GM12878 (cell line): Measurements from ENCODE around the gene LRRC45. TPM values are rescaled to one million over a fixed set of nuclear protein-coding genes. Genes with fewer than 3 reads are reported as not detected.

Experiments
- ATAC-seq: fragments of 200-7000 bp; cut with Tn5 transposase; 3 replicates; pipeline ENCODE4 v1.9.1; 2020; ENCODE audit warnings: mild to moderate bottlenecking, moderate library complexity
- BruUV-seq: library from RNA; stranded (reverse); fragments of 400-500 nt; replicated peaks from 2 replicates; lab custom pipeline; 2021; lab: Mats Ljungman, UMichigan
- CTCF ChIA-PET: fragments of 300-600 bp; sonication (Branson Sonifier 250); formaldehyde crosslinking; extraction: SDS; loops from one replicate; lab custom pipeline; 2021; ENCODE audit warnings: inconsistent platforms; lab: Yijun Ruan, JAX
- POLR2A ChIA-PET: fragments of 350-600 bp; formaldehyde crosslinking; extraction: SDS; loops from one replicate; lab custom pipeline; 2021; ENCODE audit warnings: inconsistent platforms; lab: Charles Lee
- RAD21 ChIA-PET: fragments of 300-600 bp; sonication (Branson Sonifier 250); formaldehyde crosslinking; loops from one replicate; lab custom pipeline; 2023; ENCODE audit warnings: antibody characterized with exemption; ENCODE audit not compliant: unreplicated experiment; lab: Charles Lee
- SMC1A ChIA-PET: fragments of 300-600 bp; sonication (Branson Sonifier 250); formaldehyde crosslinking; loops from one replicate; lab custom pipeline; 2023; ENCODE audit not compliant: unreplicated experiment, uncharacterized antibody; lab: Charles Lee
- DNase-seq: peaks from one replicate; pipeline ENCODE4 v3.0.0-alpha.2; 2011; ENCODE audit warnings: low read depth, low spot score
- FAIRE-seq: peaks from 3 replicates; lab custom pipeline; 2011; peaks lifted over from hg19 to GRCh38; lab: Jason Lieb, UNC
- H2AFZ ChIP-seq: 2 replicates; pipeline ENCODE4 v1.6.0; 2011; ENCODE audit warnings: low read depth, low read length, control low read depth; ENCODE audit not compliant: control insufficient read depth
- H3K27ac ChIP-seq: 2 replicates; pipeline ENCODE4 v1.5.1; 2011; ENCODE audit warnings: control low read depth; ENCODE audit not compliant: control insufficient read depth, insufficient read depth
- H3K27me3 ChIP-seq, 2 experiments: replicated peaks in 1 of 2; 2 replicates each; pipeline versions ENCODE4 v1.6.0 to v1.6.1; 2011; ENCODE audit warnings: low read length in 1 of 2; ENCODE audit not compliant: control insufficient read depth in 2 of 2, insufficient read depth in 2 of 2
- H3K36me3 ChIP-seq, 2 experiments: 2 replicates each; pipeline ENCODE4 v1.5.1; 2011; ENCODE audit warnings: low read length in 1 of 2; ENCODE audit not compliant: control insufficient read depth in 2 of 2, insufficient read depth in 2 of 2
- H3K4me1 ChIP-seq: 2 replicates; pipeline ENCODE4 v1.6.1; 2011; ENCODE audit warnings: mild to moderate bottlenecking, low read length, moderate library complexity, mixed read lengths; ENCODE audit not compliant: control insufficient read depth, insufficient read depth
- H3K4me2 ChIP-seq: 2 replicates; pipeline ENCODE4 v1.6.0; 2011; ENCODE audit warnings: control low read depth; ENCODE audit not compliant: control insufficient read depth, insufficient read depth
- H3K4me3 ChIP-seq: fragments of 200-600 bp; sonication (generic); 2 replicates; pipeline ENCODE4 v1.5.1; 2016
- H3K79me2 ChIP-seq: 2 replicates; pipeline ENCODE4 v1.6.0; 2011; ENCODE audit warnings: low read length; ENCODE audit not compliant: control insufficient read depth, insufficient read depth
- H3K9ac ChIP-seq: 2 replicates; pipeline ENCODE4 v1.8.0; 2011; ENCODE audit warnings: low read length, control low read depth, mixed read lengths; ENCODE audit not compliant: control insufficient read depth, insufficient read depth
- H3K9me3 ChIP-seq: replicated peaks from 3 replicates; pipeline ENCODE4 v1.5.1; 2011; ENCODE audit warnings: mild to moderate bottlenecking, low read length; ENCODE audit not compliant: control insufficient read depth, insufficient read depth
- H4K20me1 ChIP-seq: 2 replicates; pipeline ENCODE4 v1.6.0; 2011; ENCODE audit not compliant: control insufficient read depth, insufficient read depth
- BCL3 ChIP-seq: IDR thresholded peaks from 2 replicates; pipeline ENCODE4 v1.6.1; 2011; ENCODE audit warnings: borderline replicate concordance, low read depth, mild to moderate bottlenecking, moderate library complexity, low read length; ENCODE audit not compliant: insufficient read depth, poor library complexity, severe bottlenecking
- BRCA1 ChIP-seq: IDR thresholded peaks from 2 replicates; pipeline ENCODE4 v1.6.1; 2011; ENCODE audit warnings: low read depth, low read length, improper control_type of control experiment
- CREM ChIP-seq: IDR thresholded peaks from 2 replicates; pipeline ENCODE4 v1.6.1; 2014; ENCODE audit warnings: antibody characterized with exemption, low read depth
- EGR1 ChIP-seq, 2 experiments: IDR thresholded peaks; 1 replicate in 1 of 2; 2 replicates in 1 of 2; pipeline ENCODE4 v1.6.1; 2011 to 2012; ENCODE audit warnings: low read depth in 2 of 2, low read length in 2 of 2, borderline replicate concordance in 1 of 2, mild to moderate bottlenecking in 1 of 2, moderate library complexity in 1 of 2
- IRF4 ChIP-seq: IDR thresholded peaks from 2 replicates; pipeline ENCODE4 v1.6.1; 2011; ENCODE audit warnings: low read depth, low read length
- PAX8 ChIP-seq: fragments of 450-650 bp; IDR thresholded peaks from 2 replicates; pipeline ENCODE4 v1.6.1; 2017; ENCODE audit warnings: mild to moderate bottlenecking, moderate library complexity
- PBX3 ChIP-seq: IDR thresholded peaks from 2 replicates; pipeline ENCODE4 v1.6.1; 2011; ENCODE audit warnings: mild to moderate bottlenecking, low read depth, low read length, moderate library complexity; ENCODE audit not compliant: insufficient replicate concordance
- POLR2A ChIP-seq: IDR thresholded peaks from 2 replicates; pipeline ENCODE4 v1.6.1; 2011; ENCODE audit warnings: low read depth, mild to moderate bottlenecking, low read length
- RAD21 ChIP-seq: IDR thresholded peaks from 2 replicates; pipeline ENCODE4 v1.6.1; 2011; ENCODE audit warnings: mild to moderate bottlenecking, low read depth, low read length, moderate library complexity; ENCODE audit not compliant: insufficient read depth
- RCOR1 ChIP-seq: conservative IDR thresholded peaks from 2 replicates; pipeline ENCODE4 v1.6.1; 2012; ENCODE audit warnings: low read depth, low read length, improper control_type of control experiment
- TBL1XR1 ChIP-seq: IDR thresholded peaks from 2 replicates; pipeline ENCODE4 v1.6.1; 2012; ENCODE audit warnings: low read depth, low read length, improper control_type of control experiment
- TCF3 ChIP-seq: IDR thresholded peaks from 2 replicates; pipeline ENCODE4 v1.6.1; 2012; ENCODE audit warnings: low read depth, mild to moderate bottlenecking, low read length, borderline replicate concordance; ENCODE audit not compliant: insufficient read depth
- ZNF622 ChIP-seq: fragments of 450-650 bp; IDR thresholded peaks from 2 replicates; pipeline ENCODE4 v1.6.1; 2017; ENCODE audit warnings: mild to moderate bottlenecking, inconsistent platforms
- WGBS: methylation state at CpG from one replicate; pipeline ENCODE4 v1.1.6; 2016; ENCODE audit warnings: low lambda C conversion rate; ENCODE audit not compliant: insufficient replicate concordance, insufficient coverage; ENCODE audit errors: missing lambda C conversion rate; 5-methylcytosine and 5-hydroxymethylcytosine counted together
- in situ Hi-C: fragments of 300-500 bp; cut with MboI; formaldehyde crosslinking; loops from 9 replicates; pipeline ENCODE4 v1.14.3; 2018; ENCODE audit warnings: mixed read lengths
- intact Hi-C: fragments of 100-400 bp; cut with micrococcal nuclease; formaldehyde crosslinking; loops from one replicate; pipeline ENCODE4 v1.14.2; 2022; ENCODE audit not compliant: unreplicated experiment
- polyA plus RNA-seq, 11 experiments: library from polyadenylated mRNA; depleted of rRNA in 4 of 11; unstranded in 6 of 11; stranded (reverse) in 5 of 11; fragments of >200 nt; fragmentation: Nextera tagmentation in 4 of 11; fragmentation: Illumina TruSeq in 1 of 11; extraction: Ambion mirVana in 4 of 11; extraction: Trizol in 1 of 11; gene quantifications; 1 replicate in 1 of 11; 2 replicates in 10 of 11; pipeline versions ENCODE4 v1.2.1 to v1.2.3, GENCODE V29; 2011 to 2016; ENCODE audit warnings: inconsistent platforms in 2 of 11, missing spikeins in 2 of 11, low read depth in 1 of 11
- total RNA-seq, 4 experiments: library from RNA; depleted of rRNA in 3 of 4; stranded (reverse); fragments of >200 nt in 3 of 4; fragmentation: Illumina TruSeq in 1 of 4; extraction: Trizol in 1 of 4; gene quantifications; 2 replicates each; pipeline versions ENCODE4 v1.2.1 to v1.2.3, GENCODE V29; 2013 to 2021

The LRRC45 gene
- total and polyA plus RNA-seq, 10 of the 15 experiments (the other 5 are each of a cell fraction or from before 2014, with no cell fraction given): 0.03 to 27.7 (median 10.4) TPM

GRCh38 chr17:81983639-81984373 is 39.3 kb upstream of the LRRC45 start:
- Histone ChIP-seq H3K27me3 (no peaks in the 10 kb centered on the region), H3K4me1 (peaks cover 3% of the 10 kb centered on the region), H3K4me3 (no peak overlapping the region), H3K27ac (no peak overlapping the region), H3K9me3 (no peaks in the 10 kb centered on the region), H3K4me2 (no peak overlapping the region), H3K79me2 (no peaks in the 10 kb centered on the region), H3K9ac (no peak overlapping the region), H3K36me3 (peaks cover 3 to 10% of the 10 kb centered on the region in 2 experiments; a peak in 3 of 4 replicates), H2AFZ (no peak overlapping the region), H4K20me1 (no peaks in the 10 kb centered on the region)
- ChIA-PET RAD21 (no interaction called here), POLR2A (no interaction called here), SMC1A (interaction anchor here (0.6 to 0.7 kb wide), 2 partner anchors 128 to 152 kb away, joined by 3 read pairs; no protein-coding TSS in a partner anchor), CTCF (no interaction called here)
- BruUV-seq: no TSS peak
- TF ChIP-seq RCOR1: no peak
- TF ChIP-seq PAX8: no peak
- TF ChIP-seq CREM: no peak
- TF ChIP-seq IRF4: no peak
- intact Hi-C loops (no loop called here), in situ Hi-C loops (no loop called here)
- no peak for DNase-seq
- no peak for FAIRE-seq
- no peak for ATAC-seq
- 93% methylated on average over 25 of the region's 26 CpGs for WGBS

- Histone ChIP-seq H3K4me3 (no peak overlapping the region), H4K20me1 (no peaks in the 10 kb centered on the region), H3K9me3 (no peaks in the 10 kb centered on the region), H3K9ac (no peak overlapping the region), H3K79me2 (no peaks in the 10 kb centered on the region), H3K27ac (no peak overlapping the region), H3K4me2 (no peak overlapping the region), H3K27me3 (no peaks in the 10 kb centered on the region), H3K4me1 (no peaks in the 10 kb centered on the region), H3K36me3 (peaks cover 3 to 10% of the 10 kb centered on the region in 2 experiments; a peak in 3 of 4 replicates), H2AFZ (no peak overlapping the region)
- TF ChIP-seq TBL1XR1 (no peak), ZNF622 (no peak), EGR1 (IDR thresholded peaks at IDR 0.05; ENCODE audit: borderline replicate concordance in 1 of 2, low read depth in 2 of 2, low read length in 2 of 2) (peak; percentile 10 to 51; a peak in 2 of 3 replicates), PBX3 (peak; percentile 20), RAD21 (no peak), BRCA1 (no peak), TCF3 (0 out of 2 replicates have a peak, but pooled peaks have one; percentile 73), BCL3 (peak; percentile 100), POLR2A (peak; percentile 54; the same call in 1 of the 2 replicates)
- in situ Hi-C loops (no loop called here), intact Hi-C loops (no loop called here)
- FAIRE-seq (no peak), DNase-seq (no peak), ATAC-seq (no peak)
- SMC1A ChIA-PET: interaction anchor here (0.7 kb wide), 1 partner anchor 153 kb away, joined by 3 read pairs; no protein-coding TSS in a partner anchor
- POLR2A ChIA-PET: interaction anchor here (0.6 kb wide), 1 partner anchor 15 kb away, joined by 5 read pairs; no protein-coding TSS in a partner anchor
- no TSS peak for BruUV-seq
- CTCF ChIA-PET: interaction anchor here (1.3 kb wide), 1 partner anchor 36 kb away, joined by 6 read pairs; no protein-coding TSS in a partner anchor
- RAD21 ChIA-PET: no interaction called here
- 98% methylated on average over 16 of the region's 21 CpGs for WGBS
Measured at GRCh38 chr17:81984773-81985410, 38.2 kb upstream of the LRRC45 start.
